Panc1 (cell line): Measurements from ENCODE around the gene DCK. TPM values are rescaled to one million over a fixed set of nuclear protein-coding genes. Genes with fewer than 3 reads are reported as not detected.

Source experiments
- ATAC-seq: fragments of 200-7000 bp; cut with Tn5 transposase; 2 replicates; pipeline ENCODE4 v1.9.1; 2020; ENCODE audit warnings: mild to moderate bottlenecking, moderate library complexity
- BruUV-seq: library from RNA; stranded (reverse); fragments of 400-500 nt; replicated peaks from 2 replicates; lab custom pipeline; 2021; lab: Mats Ljungman, UMichigan
- CTCF ChIA-PET: fragments of 300-600 bp; sonication (Branson Sonifier 250); formaldehyde crosslinking; loops from one replicate; lab custom pipeline; 2022; ENCODE audit warnings: antibody characterized with exemption; lab: Charles Lee
- POLR2A ChIA-PET: fragments of 300-600 bp; sonication (Branson Sonifier 250); formaldehyde crosslinking; loops from one replicate; lab custom pipeline; 2022; ENCODE audit warnings: antibody characterized with exemption; lab: Charles Lee
- DNase-seq: peaks from one replicate; pipeline ENCODE4 v3.0.0-alpha.2; 2010; ENCODE audit warnings: low read depth, low spot score
- H3K27ac ChIP-seq: 2 replicates; pipeline ENCODE4 v1.5.1; 2011; ENCODE audit warnings: mild to moderate bottlenecking, low read length, inconsistent platforms
- H3K27me3 ChIP-seq: fragments of 200-500 bp; sonication (Bioruptor generic); 2 replicates; pipeline ENCODE4 v1.6.0; 2014; ENCODE audit warnings: low read length, inconsistent platforms; ENCODE audit not compliant: control insufficient read depth, insufficient read depth
- H3K36me3 ChIP-seq: fragments of 200-500 bp; sonication (Bioruptor generic); 2 replicates; pipeline ENCODE4 v1.5.1; 2014; ENCODE audit warnings: inconsistent platforms, mild to moderate bottlenecking, low read length, moderate library complexity; ENCODE audit not compliant: control insufficient read depth, insufficient read depth
- H3K4me1 ChIP-seq: 2 replicates; pipeline ENCODE4 v1.5.1; 2011; ENCODE audit warnings: inconsistent platforms, mild to moderate bottlenecking, low read length, moderate library complexity; ENCODE audit not compliant: control insufficient read depth, insufficient read depth
- H3K4me3 ChIP-seq, 2 experiments: 2 replicates each; pipeline ENCODE4 v1.5.1; 2011 to 2012; ENCODE audit warnings: low read depth in 2 of 2, low read length in 2 of 2, mild to moderate bottlenecking in 2 of 2, inconsistent platforms in 1 of 2, moderate library complexity in 1 of 2
- H3K9me3 ChIP-seq: fragments of 200-500 bp; sonication (Bioruptor generic); 2 replicates; pipeline ENCODE4 v1.5.1; 2014; ENCODE audit warnings: low read depth, mild to moderate bottlenecking, inconsistent platforms, low read length, moderate library complexity; ENCODE audit not compliant: control insufficient read depth, insufficient read depth
- POLR2AphosphoS5 ChIP-seq: IDR thresholded peaks from 2 replicates; pipeline ENCODE4 v1.6.1; 2012; ENCODE audit warnings: mild to moderate bottlenecking, low read depth, low read length, moderate library complexity
- REST ChIP-seq, 2 experiments: IDR thresholded peaks; 2 replicates each; pipeline ENCODE4 v1.6.1; 2011 to 2012; ENCODE audit warnings: low read depth in 2 of 2, control low read depth in 1 of 2, low read length in 1 of 2, mild to moderate bottlenecking in 1 of 2, moderate library complexity in 1 of 2; ENCODE audit not compliant: insufficient read depth in 1 of 2
- SIN3A ChIP-seq: IDR thresholded peaks from 2 replicates; pipeline ENCODE4 v1.6.1; 2012; ENCODE audit warnings: low read depth, mild to moderate bottlenecking, low read length, moderate library complexity, borderline replicate concordance; ENCODE audit not compliant: insufficient read depth
- TCF7L2 ChIP-seq: IDR thresholded peaks from 2 replicates; pipeline ENCODE4 v1.6.1; 2011; ENCODE audit warnings: mild to moderate bottlenecking, low read depth, low read length, inconsistent platforms
- in situ Hi-C: cut with HindIII; loops from 2 replicates; pipeline ENCODE4 v1.10.0; 2016; ENCODE audit warnings: low sequenced_read_pairs, low pct_unique_long_range_greater_than_20kb
- intact Hi-C: fragments of 100-400 bp; cut with micrococcal nuclease; formaldehyde crosslinking; loops from one replicate; pipeline ENCODE4 v1.10.0; 2022; ENCODE audit not compliant: unreplicated experiment
- total RNA-seq: library from RNA; stranded (reverse); gene quantifications from one replicate; pipeline ENCODE4 v1.2.1, GENCODE V29; 2021; ENCODE audit not compliant: unreplicated experiment
- TF ChIP-seq, protein P1 (sequence below): fragments of 450-650 bp; IDR thresholded peaks from 2 replicates; pipeline ENCODE4 v1.5.1; 2017; ENCODE audit warnings: mild to moderate bottlenecking

DCK gene
- total RNA-seq, 1 experiment from 2014 or later, result 17.6 TPM

GRCh38 chr4:71049395-71049794 lies 55.9 kb downstream of the DCK start:
- no TSS peak for BruUV-seq
- Histone ChIP-seq H3K27ac (no peak overlapping the region), H3K36me3 (no peaks in the 10 kb centered on the region), H3K9me3 (no peaks in the 10 kb centered on the region), H3K4me3 (no peak overlapping the region), H3K27me3 (no peaks in the 10 kb centered on the region), H3K4me1 (no peaks in the 10 kb centered on the region)
- no peak for TF ChIP-seq TCF7L2
- ATAC-seq (no peak), DNase-seq (no peak)
- in situ Hi-C loops (no loop called here), intact Hi-C loops (no loop called here)
- ChIA-PET CTCF (no interaction called here), POLR2A (no interaction called here)

- no peak for DNase-seq
- Histone ChIP-seq H3K27me3 (no peaks in the 10 kb centered on the region), H3K9me3 (no peaks in the 10 kb centered on the region), H3K4me3 (no peak overlapping the region), H3K27ac (no peak overlapping the region), H3K36me3 (no peaks in the 10 kb centered on the region), H3K4me1 (no peaks in the 10 kb centered on the region)
- TF ChIP-seq POLR2AphosphoS5 (no peak), TCF7L2 (no peak), SIN3A (no peak), REST (IDR thresholded peaks at IDR 0.05; ENCODE audit: insufficient read depth in 1 of 2, low read depth in 2 of 2, low read length in 1 of 2) (no peak)
- TF ChIP-seq, protein P1, sequence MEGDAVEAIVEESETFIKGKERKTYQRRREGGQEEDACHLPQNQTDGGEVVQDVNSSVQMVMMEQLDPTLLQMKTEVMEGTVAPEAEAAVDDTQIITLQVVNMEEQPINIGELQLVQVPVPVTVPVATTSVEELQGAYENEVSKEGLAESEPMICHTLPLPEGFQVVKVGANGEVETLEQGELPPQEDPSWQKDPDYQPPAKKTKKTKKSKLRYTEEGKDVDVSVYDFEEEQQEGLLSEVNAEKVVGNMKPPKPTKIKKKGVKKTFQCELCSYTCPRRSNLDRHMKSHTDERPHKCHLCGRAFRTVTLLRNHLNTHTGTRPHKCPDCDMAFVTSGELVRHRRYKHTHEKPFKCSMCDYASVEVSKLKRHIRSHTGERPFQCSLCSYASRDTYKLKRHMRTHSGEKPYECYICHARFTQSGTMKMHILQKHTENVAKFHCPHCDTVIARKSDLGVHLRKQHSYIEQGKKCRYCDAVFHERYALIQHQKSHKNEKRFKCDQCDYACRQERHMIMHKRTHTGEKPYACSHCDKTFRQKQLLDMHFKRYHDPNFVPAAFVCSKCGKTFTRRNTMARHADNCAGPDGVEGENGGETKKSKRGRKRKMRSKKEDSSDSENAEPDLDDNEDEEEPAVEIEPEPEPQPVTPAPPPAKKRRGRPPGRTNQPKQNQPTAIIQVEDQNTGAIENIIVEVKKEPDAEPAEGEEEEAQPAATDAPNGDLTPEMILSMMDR, result no peak; the same call in 1 of the 2 replicates
- intact Hi-C loops, result no loop called here
- no peak for ATAC-seq
- no TSS peak for BruUV-seq
- in situ Hi-C loops, result no loop called here
- ChIA-PET CTCF (no interaction called here), POLR2A (no interaction called here)
Measured at GRCh38 chr4:71050809-71051208, 57.4 kb downstream of the DCK start.

DNA sequence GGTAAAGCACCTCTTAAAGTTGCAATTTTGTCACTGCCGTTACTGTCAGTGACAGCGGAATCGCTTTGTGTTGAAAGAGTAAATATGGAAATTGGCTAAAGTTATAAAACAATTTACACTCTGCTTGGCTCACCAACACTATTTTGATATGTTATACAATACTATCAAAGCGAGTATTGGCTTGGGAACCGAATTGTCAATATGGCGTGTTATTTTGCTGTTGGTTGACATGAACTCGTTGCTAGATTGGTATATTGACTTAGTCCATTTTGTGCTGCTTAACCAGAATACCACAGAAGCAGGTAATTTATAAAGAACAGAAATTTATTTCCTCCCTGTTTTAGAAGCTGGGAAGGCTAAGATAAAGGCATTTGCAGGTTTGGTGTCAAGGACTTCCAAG lies 58.6 kb downstream of the DCK start:
- Histone ChIP-seq H3K4me3 (no peak overlapping the region), H3K27me3 (no peaks in the 10 kb centered on the region), H3K9me3 (no peaks in the 10 kb centered on the region), H3K4me1 (no peaks in the 10 kb centered on the region), H3K27ac (no peak overlapping the region), H3K36me3 (no peaks in the 10 kb centered on the region)
- no peak for DNase-seq
- TF ChIP-seq POLR2AphosphoS5, result no peak
- TF ChIP-seq REST (IDR thresholded peaks at IDR 0.05; ENCODE audit: insufficient read depth in 1 of 2, low read depth in 2 of 2, low read length in 1 of 2), result no peak
- TF ChIP-seq TCF7L2, result no peak
- TF ChIP-seq, protein P1, result no peak
- TF ChIP-seq SIN3A, result no peak
- CTCF ChIA-PET, result no interaction called here
- ATAC-seq, result no peak
- POLR2A ChIA-PET, result no interaction called here
- in situ Hi-C loops, result no loop called here
- intact Hi-C loops, result no loop called here
- BruUV-seq, result no TSS peak
